ENCODE data around the gene DUSP16.

DNA sequence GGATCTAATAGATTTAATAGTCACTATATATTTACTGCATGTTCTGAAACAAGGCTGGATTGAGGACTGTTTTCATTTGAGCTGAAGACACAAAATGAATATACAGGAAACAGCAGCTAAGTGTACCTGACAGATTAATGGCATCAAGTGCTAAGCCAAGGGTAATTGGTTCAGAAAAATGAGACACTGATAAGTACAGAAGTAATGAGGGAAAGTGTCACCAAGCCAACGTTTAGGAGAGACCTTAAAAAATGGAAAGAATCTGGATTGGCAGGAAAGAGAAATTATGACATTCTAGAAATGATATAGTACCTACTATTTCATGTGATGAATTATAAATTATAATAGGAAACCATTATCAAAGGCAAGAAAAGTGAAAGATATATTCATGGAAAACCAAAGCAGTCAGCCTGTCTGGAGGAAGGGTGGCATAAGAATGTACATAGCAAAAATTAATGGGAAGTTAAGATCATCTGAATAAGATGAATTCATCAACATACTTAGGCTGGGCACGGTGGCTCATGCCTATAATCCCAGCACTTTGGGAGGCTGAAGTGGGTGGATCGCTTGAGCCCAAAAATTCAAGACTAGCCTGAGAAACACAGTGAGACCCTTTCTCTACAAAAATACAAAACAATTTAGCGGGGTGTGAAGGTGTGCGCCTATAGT lies 21.0 kb upstream of the DUSP16 start:
- TF ChIP-seq TARDBP (IDR thresholded peaks at IDR 0.05): no peak
- no peak for TF ChIP-seq L3MBTL2 (conservative IDR thresholded peaks at IDR 0.05)

Data from HEK293T (cell line).